ENCODE results near the gene SLC36A2.
"Not testable (repeated sequence)": the region's sequence is repeated elsewhere in the genome, so short reads cannot be mapped to it uniquely, and the experiment has no call there.

SLC36A2 gene

GRCh38 chr5:151315998-151316597, 31.3 kb downstream of the SLC36A2 start:
- no CpG with 5 or more reads among the region's 8 CpGs for WGBS (ENCODE audit: extremely low coverage, insufficient coverage, low lambda C conversion rate)
- DNase-seq = peak; percentile 62
- Histone ChIP-seq H3K4me3 (ENCODE audit: low read length) (no peak overlapping the region), H2BK120ac (ENCODE audit: low read depth, low read length) (no peak overlapping the region), H3K79me1 (ENCODE audit: low read length) (no peaks in the 10 kb centered on the region), H3K36me3 (ENCODE audit: control insufficient read depth, insufficient read depth, low read length) (no peaks in the 10 kb centered on the region), H3K4me2 (ENCODE audit: low read length) (no peak overlapping the region), H3K18ac (ENCODE audit: low read length) (no peak overlapping the region), H3K9ac (ENCODE audit: low read length) (no peak overlapping the region), H4K8ac (ENCODE audit: low read depth, low read length) (no peak overlapping the region), H2AK5ac (ENCODE audit: low read length) (no peak overlapping the region), H3K56ac (ENCODE audit: low read length) (no peak overlapping the region), H2BK5ac (ENCODE audit: low read length) (no peak overlapping the region), H3K79me2 (ENCODE audit: control insufficient read depth, insufficient read depth, low read length) (no peaks in the 10 kb centered on the region), H3K27me3 (ENCODE audit: insufficient read depth, low read length, poor library complexity) (no peaks in the 10 kb centered on the region), H2BK15ac (replicated peaks; ENCODE audit: low read depth) (no peak overlapping the region), H4K5ac (ENCODE audit: low read length) (no peak overlapping the region), H3K27ac (ENCODE audit: low read depth, low read length) (no peak overlapping the region), H3K4me1 (ENCODE audit: control insufficient read depth, low read depth, low read length) (peaks cover 9% of the 10 kb centered on the region), H3K23ac (ENCODE audit: low read length) (no peak overlapping the region), H3K4ac (ENCODE audit: low read depth, low read length) (no peak overlapping the region)

GRCh38 chr5:151313357-151313756, 34.0 kb downstream of the SLC36A2 start:
- no peak overlapping the region for H3K27ac ChIP-seq (ENCODE audit: low read depth, low read length)

GRCh38 chr5:151312756-151313324, 34.5 kb downstream of the SLC36A2 start:
- no peaks in the 10 kb centered on the region for H3K79me1 ChIP-seq (ENCODE audit: low read length)
- no peak overlapping the region for H3K4me3 ChIP-seq (ENCODE audit: low read length)
- H2AK5ac ChIP-seq (ENCODE audit: low read length) = peak overlapping the region; percentile 18
- H3K36me3 ChIP-seq (ENCODE audit: control insufficient read depth, insufficient read depth, low read length) = no peaks in the 10 kb centered on the region
- no CpG with 5 or more reads among the region's 5 CpGs for WGBS (ENCODE audit: extremely low coverage, insufficient coverage, low lambda C conversion rate)
- H3K9ac ChIP-seq (ENCODE audit: low read length) = peak overlapping the region; percentile 6
- H3K23ac ChIP-seq (ENCODE audit: low read length) = no peak overlapping the region
- H3K56ac ChIP-seq (ENCODE audit: low read length) = peak overlapping the region; percentile 66
- no peak overlapping the region for H3K27ac ChIP-seq (ENCODE audit: low read depth, low read length)
- peak overlapping the region; percentile 75 for H2BK5ac ChIP-seq (ENCODE audit: low read length)
- no peak overlapping the region for H3K4ac ChIP-seq (ENCODE audit: low read depth, low read length)
- no peak overlapping the region for H2BK15ac ChIP-seq (replicated peaks; ENCODE audit: low read depth)
- no peaks in the 10 kb centered on the region for H3K27me3 ChIP-seq (ENCODE audit: insufficient read depth, low read length, poor library complexity)
- no peak overlapping the region for H4K8ac ChIP-seq (ENCODE audit: low read depth, low read length)
- no peak overlapping the region for H2BK120ac ChIP-seq (ENCODE audit: low read depth, low read length)
- no peak overlapping the region for H3K18ac ChIP-seq (ENCODE audit: low read length)
- no peaks in the 10 kb centered on the region for H3K79me2 ChIP-seq (ENCODE audit: control insufficient read depth, insufficient read depth, low read length)
- H3K4me2 ChIP-seq (ENCODE audit: low read length) = no peak overlapping the region
- DNase-seq = no peak
- H4K5ac ChIP-seq (ENCODE audit: low read length) = peak overlapping the region; percentile 33
- H3K4me1 ChIP-seq (ENCODE audit: control insufficient read depth, low read depth, low read length) = peaks cover 9% of the 10 kb centered on the region

More at GRCh38 chr5:151313357-151313756, 34.0 kb downstream of the SLC36A2 start:
- Histone ChIP-seq H4K5ac (ENCODE audit: low read length) (no peak overlapping the region), H3K36me3 (ENCODE audit: control insufficient read depth, insufficient read depth, low read length) (no peaks in the 10 kb centered on the region), H3K4ac (ENCODE audit: low read depth, low read length) (no peak overlapping the region), H3K27me3 (ENCODE audit: insufficient read depth, low read length, poor library complexity) (no peaks in the 10 kb centered on the region), H3K79me1 (ENCODE audit: low read length) (no peaks in the 10 kb centered on the region), H3K79me2 (ENCODE audit: control insufficient read depth, insufficient read depth, low read length) (no peaks in the 10 kb centered on the region), H3K56ac (ENCODE audit: low read length) (peak overlapping the region; percentile 58), H2AK5ac (ENCODE audit: low read length) (no peak overlapping the region), H3K4me2 (ENCODE audit: low read length) (no peak overlapping the region), H2BK120ac (ENCODE audit: low read depth, low read length) (no peak overlapping the region), H3K4me1 (ENCODE audit: control insufficient read depth, low read depth, low read length) (peaks cover 9% of the 10 kb centered on the region), H3K4me3 (ENCODE audit: low read length) (no peak overlapping the region), H2BK15ac (replicated peaks; ENCODE audit: low read depth) (no peak overlapping the region), H3K18ac (ENCODE audit: low read length) (no peak overlapping the region), H3K9ac (ENCODE audit: low read length) (no peak overlapping the region), H4K8ac (ENCODE audit: low read depth, low read length) (no peak overlapping the region), H3K23ac (ENCODE audit: low read length) (no peak overlapping the region), H2BK5ac (ENCODE audit: low read length) (peak overlapping the region; percentile 34)
- DNase-seq = peak; percentile 62
- no CpG with 5 or more reads among the region's 2 CpGs for WGBS (ENCODE audit: extremely low coverage, insufficient coverage, low lambda C conversion rate)

- no peak overlapping the region for H2BK120ac ChIP-seq (ENCODE audit: low read depth, low read length)
- no peaks in the 10 kb centered on the region for H3K79me2 ChIP-seq (ENCODE audit: control insufficient read depth, insufficient read depth, low read length)
- no peak overlapping the region for H4K8ac ChIP-seq (ENCODE audit: low read depth, low read length)
- no peak overlapping the region for H2BK15ac ChIP-seq (replicated peaks; ENCODE audit: low read depth)
- no peak overlapping the region for H3K9ac ChIP-seq (ENCODE audit: low read length)
- no peak overlapping the region for H3K18ac ChIP-seq (ENCODE audit: low read length)
- H3K4me2 ChIP-seq (ENCODE audit: low read length) = no peak overlapping the region
- H3K4me1 ChIP-seq (ENCODE audit: control insufficient read depth, low read depth, low read length) = peaks cover 9% of the 10 kb centered on the region
- H3K36me3 ChIP-seq (ENCODE audit: control insufficient read depth, insufficient read depth, low read length) = no peaks in the 10 kb centered on the region
- H3K4ac ChIP-seq (ENCODE audit: low read depth, low read length) = no peak overlapping the region
- H2BK5ac ChIP-seq (ENCODE audit: low read length) = no peak overlapping the region
- no peaks in the 10 kb centered on the region for H3K79me1 ChIP-seq (ENCODE audit: low read length)
- H3K23ac ChIP-seq (ENCODE audit: low read length) = no peak overlapping the region
- no peak overlapping the region for H4K5ac ChIP-seq (ENCODE audit: low read length)
- no peaks in the 10 kb centered on the region for H3K27me3 ChIP-seq (ENCODE audit: insufficient read depth, low read length, poor library complexity)
- H3K4me3 ChIP-seq (ENCODE audit: low read length) = no peak overlapping the region
- H2AK5ac ChIP-seq (ENCODE audit: low read length) = no peak overlapping the region
- no peak for DNase-seq
- no peak overlapping the region for H3K27ac ChIP-seq (ENCODE audit: low read depth, low read length)
- H3K56ac ChIP-seq (ENCODE audit: low read length) = no peak overlapping the region
These were observed 36.4 kb downstream of the SLC36A2 start for GRCh38 chr5:151310932-151311331.

GRCh38 chr5:151309821-151310220, 37.5 kb downstream of the SLC36A2 start:
- not testable (repeated sequence) for H2BK5ac ChIP-seq (ENCODE audit: low read length)

GRCh38 chr5:151309266-151309665, 38.1 kb downstream of the SLC36A2 start:
- not testable (repeated sequence) for H3K4ac ChIP-seq (ENCODE audit: low read depth, low read length); H3K27ac ChIP-seq (ENCODE audit: low read depth, low read length); H3K18ac ChIP-seq (ENCODE audit: low read length); H4K5ac ChIP-seq (ENCODE audit: low read length); H2BK120ac ChIP-seq (ENCODE audit: low read depth, low read length); H2BK5ac ChIP-seq (ENCODE audit: low read length); H3K36me3 ChIP-seq (ENCODE audit: control insufficient read depth, insufficient read depth, low read length); H3K4me2 ChIP-seq (ENCODE audit: low read length); H3K79me2 ChIP-seq (ENCODE audit: control insufficient read depth, insufficient read depth, low read length); DNase-seq; H3K27me3 ChIP-seq (ENCODE audit: insufficient read depth, low read length, poor library complexity); H3K9ac ChIP-seq (ENCODE audit: low read length); H3K56ac ChIP-seq (ENCODE audit: low read length); H3K4me1 ChIP-seq (ENCODE audit: control insufficient read depth, low read depth, low read length); H3K79me1 ChIP-seq (ENCODE audit: low read length); H3K4me3 ChIP-seq (ENCODE audit: low read length); H2BK15ac ChIP-seq (replicated peaks; ENCODE audit: low read depth); H4K8ac ChIP-seq (ENCODE audit: low read depth, low read length); H2AK5ac ChIP-seq (ENCODE audit: low read length); H3K23ac ChIP-seq (ENCODE audit: low read length)
- WGBS (ENCODE audit: extremely low coverage, insufficient coverage, low lambda C conversion rate) = no CpG with 5 or more reads among the region's 27 CpGs

More at GRCh38 chr5:151309821-151310220, 37.5 kb downstream of the SLC36A2 start:
- DNase-seq; H2BK120ac ChIP-seq (ENCODE audit: low read depth, low read length); H3K79me1 ChIP-seq (ENCODE audit: low read length); H3K27ac ChIP-seq (ENCODE audit: low read depth, low read length); H3K18ac ChIP-seq (ENCODE audit: low read length); H3K4me2 ChIP-seq (ENCODE audit: low read length); H3K23ac ChIP-seq (ENCODE audit: low read length); H3K4me3 ChIP-seq (ENCODE audit: low read length); H3K79me2 ChIP-seq (ENCODE audit: control insufficient read depth, insufficient read depth, low read length); H2AK5ac ChIP-seq (ENCODE audit: low read length); H3K56ac ChIP-seq (ENCODE audit: low read length); H2BK15ac ChIP-seq (replicated peaks; ENCODE audit: low read depth); H3K4ac ChIP-seq (ENCODE audit: low read depth, low read length); H3K27me3 ChIP-seq (ENCODE audit: insufficient read depth, low read length, poor library complexity); H3K4me1 ChIP-seq (ENCODE audit: control insufficient read depth, low read depth, low read length); H3K36me3 ChIP-seq (ENCODE audit: control insufficient read depth, insufficient read depth, low read length); H4K5ac ChIP-seq (ENCODE audit: low read length); H4K8ac ChIP-seq (ENCODE audit: low read depth, low read length); H3K9ac ChIP-seq (ENCODE audit: low read length): not testable (repeated sequence)
- no CpG with 5 or more reads among the region's 15 CpGs for WGBS (ENCODE audit: extremely low coverage, insufficient coverage, low lambda C conversion rate)

Data from mesendoderm (in vitro differentiated cells).